Activated CD8-positive, alpha-beta memory T cell treated with anti-CD3 and anti-CD28 coated beads, Interleukin-2, amount 10 ng/mL, durations not matched to agents 7 days and 5 days (primary cell): Measurements from ENCODE around the gene C1QTNF4. TPM values are rescaled to one million over a fixed set of nuclear protein-coding genes. Genes with fewer than 3 reads are reported as not detected.
"Not testable (repeated sequence)": the region's sequence is repeated elsewhere in the genome, so short reads cannot be mapped to it uniquely, and the experiment has no call there.

Experiments
- ATAC-seq: fragments of 150-1000 bp; cut with Tn5 transposase; one replicate; pipeline ENCODE4 v1.10.0; 2021; ENCODE audit warnings: moderate library complexity
- CTCF ChIA-PET: fragments of 350-600 bp; sonication (Branson Sonifier 250); formaldehyde crosslinking; loops from one replicate; lab custom pipeline; 2021; ENCODE audit warnings: antibody characterized with exemption; lab: Charles Lee
- DNase-seq: peaks from one replicate; pipeline ENCODE4 v3.0.0-alpha.2; 2020
- H3K27ac Mint-ChIP-seq: one replicate; pipeline ENCODE4 v1.8.0; 2021; ENCODE audit warnings: mild to moderate bottlenecking, mixed read lengths
- H3K27me3 Mint-ChIP-seq: one replicate; pipeline ENCODE4 v1.8.0; 2021; ENCODE audit warnings: mixed read lengths
- H3K36me3 Mint-ChIP-seq: one replicate; pipeline ENCODE4 v1.8.0; 2021; ENCODE audit warnings: mild to moderate bottlenecking, mixed read lengths
- H3K4me1 Mint-ChIP-seq: one replicate; pipeline ENCODE4 v1.8.0; 2021; ENCODE audit warnings: mixed read lengths
- H3K4me3 Mint-ChIP-seq: one replicate; pipeline ENCODE4 v1.8.0; 2021; ENCODE audit warnings: mild to moderate bottlenecking, moderate library complexity, mixed read lengths
- H3K9me3 Mint-ChIP-seq: one replicate; pipeline ENCODE4 v1.8.0; 2022; ENCODE audit warnings: low read depth, mixed read lengths
- total RNA-seq, 2 experiments: library from RNA; stranded (reverse); gene quantifications; one replicate each; pipeline ENCODE4 v1.2.3, GENCODE V29; 2021

C1QTNF4 gene
- total RNA-seq: under 1 TPM in 1 of 2 experiments, not detected in 1; 0.23 TPM

DNA sequence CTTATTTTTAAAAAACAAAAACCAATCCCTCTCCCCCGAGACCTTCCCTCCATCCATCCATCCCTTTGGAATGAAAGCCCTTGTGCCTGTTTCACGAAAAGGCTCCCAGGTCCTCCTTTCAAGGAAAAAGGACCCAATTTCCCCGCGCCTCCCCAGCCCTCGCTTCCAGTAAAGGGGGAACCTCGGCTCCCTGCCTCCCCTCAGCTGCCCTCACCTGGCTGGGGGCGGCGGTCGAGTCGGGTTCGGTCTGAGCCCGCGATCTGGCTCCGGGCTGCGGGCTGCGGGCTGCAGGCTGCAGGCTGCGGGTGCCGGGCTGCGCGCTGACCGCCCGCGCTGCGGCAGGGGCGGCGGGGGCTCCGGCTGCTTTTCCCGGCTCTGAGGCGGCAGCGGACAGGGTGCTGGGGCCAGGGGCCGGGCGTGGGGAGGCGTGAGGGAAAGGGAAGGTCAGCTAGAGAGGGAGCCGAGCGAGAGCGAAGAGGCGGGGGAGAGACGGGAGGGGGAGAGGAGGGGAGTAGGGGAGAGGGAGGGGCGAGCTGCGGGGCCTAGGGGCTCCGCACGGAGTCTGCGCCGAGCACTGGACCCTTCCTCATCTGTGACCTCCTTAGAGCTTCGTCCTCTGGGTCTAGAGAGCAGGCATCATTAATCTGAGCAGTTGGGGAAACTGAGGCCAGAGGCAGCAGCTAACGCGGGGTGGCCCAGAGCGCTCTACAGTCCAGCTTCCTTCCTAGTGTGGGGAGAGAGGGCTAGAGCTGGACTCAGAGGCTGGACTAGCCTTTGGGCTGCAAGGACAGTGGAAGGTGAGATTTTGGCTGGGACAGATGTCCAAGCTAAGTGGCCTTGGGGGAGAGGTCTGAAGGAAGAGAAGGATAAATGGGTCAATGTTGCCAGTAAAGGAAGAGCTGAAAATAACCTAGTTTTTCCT, at the start of gene C1QTNF4:
Gene C1QTNF4 (minus strand): TSS at position 478 of the 922 bp plus-strand sequence. CDS start 3,601 bp downstream, outside the sequence.
- H3K9me3 Mint-ChIP-seq: no peaks in the 10 kb centered on the region
- no peak within 1 kb of the TSS for H3K4me3 Mint-ChIP-seq
- DNase-seq: no peak

DNA sequence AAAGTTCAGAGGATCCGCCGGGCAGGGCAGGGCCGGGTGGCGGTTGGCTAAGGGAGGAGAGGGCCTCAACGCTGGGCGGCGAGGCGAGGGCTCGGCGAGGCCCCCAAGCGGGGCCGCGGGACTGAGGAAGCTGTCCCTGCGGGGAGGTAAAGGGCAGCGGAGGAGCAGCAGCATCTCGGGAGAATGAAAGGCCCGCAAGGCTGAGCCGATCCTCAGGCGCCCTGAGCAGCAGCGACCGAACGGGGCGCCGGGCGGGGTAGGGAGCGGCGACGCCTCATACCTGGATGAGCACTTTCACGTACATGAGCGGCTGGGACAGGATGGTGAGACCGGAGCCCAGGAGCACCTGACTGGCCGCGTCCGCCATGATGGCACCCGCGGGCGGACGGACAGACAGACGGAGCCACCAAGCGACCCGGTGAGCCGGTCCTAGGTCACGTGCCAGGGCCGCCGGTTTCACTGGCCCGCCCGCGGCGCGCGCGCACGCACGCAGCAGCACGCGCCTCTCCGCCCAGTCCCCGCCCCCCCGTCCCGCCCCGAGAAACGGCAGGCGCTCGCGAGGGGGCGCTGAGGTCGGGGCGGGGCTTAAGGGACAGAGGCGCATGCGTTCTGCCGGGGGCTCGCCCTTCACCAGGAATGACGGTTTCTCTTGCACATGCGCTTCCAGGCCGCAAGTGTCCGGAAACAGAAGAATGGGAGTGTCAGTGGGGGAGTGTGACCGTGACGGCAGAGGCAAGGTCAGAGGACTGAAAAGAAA, 48.1 kb upstream of the C1QTNF4 start, which contains the start of gene MTCH2:
Gene MTCH2 (minus strand): TSS at position 461 of the 757 bp plus-strand sequence. CDS start 94 bp downstream, at position 367.
- peak; percentile 92 for ATAC-seq

More for the DNA sequence above, at the start of gene C1QTNF4:
- Mint-ChIP-seq H3K27me3 (peaks cover 37% of the 10 kb centered on the region), H3K36me3 (no peaks in the 10 kb centered on the region), H3K4me1 (peaks cover 25% of the 10 kb centered on the region), H3K27ac (no peak within 1 kb of the TSS)
- no peak for ATAC-seq
- CTCF ChIA-PET: no interaction called here

DNA sequence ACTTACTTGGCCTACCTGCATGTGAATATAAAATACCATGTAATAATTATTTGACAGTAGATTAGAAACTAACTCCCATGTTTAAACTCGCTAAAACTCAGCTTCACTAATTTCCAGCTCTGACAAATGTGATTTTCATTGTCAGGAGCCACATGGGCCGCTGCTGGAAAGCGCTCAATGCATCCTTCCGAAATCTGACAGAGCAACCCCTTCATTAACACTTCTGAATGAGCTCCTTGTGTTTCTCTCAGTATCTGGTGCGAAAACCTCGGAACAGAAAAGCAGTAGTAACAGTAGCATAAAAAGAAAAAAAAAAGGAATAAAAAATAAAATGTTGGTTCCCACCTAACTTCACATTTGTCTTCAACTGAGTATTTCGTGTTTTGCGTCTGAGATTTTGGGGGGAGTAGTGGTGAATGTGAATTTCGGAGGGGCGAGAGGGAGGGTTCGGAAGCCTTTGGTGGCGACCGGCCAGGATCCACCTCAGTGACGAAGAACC, 47.4 kb upstream of the C1QTNF4 start:
- CTCF ChIA-PET: interaction anchor here (0.6 to 1.5 kb wide), 5 partner anchors 32 to 209 kb away, joined by 3 to 6 read pairs (median 4); no protein-coding TSS in a partner anchor
- Mint-ChIP-seq H3K9me3 (no peaks in the 10 kb centered on the region), H3K36me3 (peaks cover 12% of the 10 kb centered on the region), H3K27ac (peak overlapping the region; percentile 91), H3K4me1 (peaks cover 36% of the 10 kb centered on the region), H3K4me3 (peak overlapping the region; percentile 91), H3K27me3 (no peaks in the 10 kb centered on the region)
- DNase-seq (no peak), ATAC-seq (no peak)

More for the DNA sequence above, 48.1 kb upstream of the C1QTNF4 start, which contains the start of gene MTCH2:
- Mint-ChIP-seq H3K27ac (peak within 1 kb of the TSS; percentile 93), H3K27me3 (no peaks in the 10 kb centered on the region), H3K36me3 (peaks cover 12% of the 10 kb centered on the region), H3K4me1 (peaks cover 36% of the 10 kb centered on the region), H3K9me3 (no peaks in the 10 kb centered on the region), H3K4me3 (peak within 1 kb of the TSS; percentile 91)
- CTCF ChIA-PET: interaction anchor here (1.1 to 1.5 kb wide), 2 partner anchors 67 to 74 kb away, joined by 4 to 6 read pairs; no protein-coding TSS in a partner anchor
- peak; percentile 97 for DNase-seq

DNA sequence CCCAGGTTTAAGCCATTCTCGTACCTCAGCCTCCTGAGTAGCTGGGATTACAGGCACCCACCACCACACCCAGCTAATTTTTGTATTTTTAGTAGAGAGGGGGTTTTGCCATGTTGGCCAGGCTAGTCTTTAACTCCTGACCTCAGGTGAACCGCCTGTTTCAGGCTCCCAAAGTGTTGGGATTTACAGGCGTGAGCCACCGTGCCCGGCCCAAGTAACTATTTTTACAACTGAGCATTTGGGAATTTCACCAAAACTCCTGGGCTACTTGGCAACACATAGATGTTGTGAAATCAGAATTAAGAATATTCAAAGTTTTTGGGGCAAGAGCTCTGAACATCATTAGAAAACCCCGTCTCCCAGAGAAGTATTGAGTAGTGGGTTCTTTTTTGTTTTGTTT, 46.3 kb upstream of the C1QTNF4 start:
- not testable (repeated sequence) for H3K9me3 Mint-ChIP-seq, DNase-seq, H3K27me3 Mint-ChIP-seq, H3K27ac Mint-ChIP-seq, ATAC-seq
- peaks cover 12% of the 10 kb centered on the region for H3K36me3 Mint-ChIP-seq
- CTCF ChIA-PET: interaction anchor here (1.5 kb wide), 1 partner anchor 76 kb away, joined by 6 read pairs; no protein-coding TSS in a partner anchor
- H3K4me3 Mint-ChIP-seq: peak overlapping the region; percentile 91
- H3K4me1 Mint-ChIP-seq: peaks cover 36% of the 10 kb centered on the region

DNA sequence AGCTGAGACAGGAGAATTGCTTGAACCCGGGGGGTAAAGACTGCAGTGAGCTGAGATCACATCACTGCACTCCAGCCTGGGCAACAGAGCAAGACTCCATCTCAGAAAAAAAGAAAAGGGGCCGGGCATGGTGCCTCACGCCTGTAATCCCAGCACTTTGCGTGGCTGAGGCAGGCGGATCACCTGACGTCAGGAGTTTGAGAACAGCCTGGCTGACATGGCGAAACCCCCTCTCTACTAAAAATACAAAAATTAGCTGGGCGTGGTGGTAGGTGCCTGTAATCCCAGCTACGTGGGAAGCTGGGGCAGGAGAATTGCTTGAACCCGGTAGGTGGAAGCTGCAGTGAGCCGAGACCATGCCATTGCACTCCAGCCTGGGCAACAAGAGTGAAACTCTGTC, 42.1 kb upstream of the C1QTNF4 start:
- H3K27ac Mint-ChIP-seq, H3K4me3 Mint-ChIP-seq, DNase-seq, H3K27me3 Mint-ChIP-seq, CTCF ChIA-PET, ATAC-seq, H3K9me3 Mint-ChIP-seq: not testable (repeated sequence)
- Mint-ChIP-seq H3K36me3 (peaks cover 32% of the 10 kb centered on the region), H3K4me1 (peaks cover 23% of the 10 kb centered on the region)

- no peaks in the 10 kb centered on the region for H3K4me1 Mint-ChIP-seq
- H3K9me3 Mint-ChIP-seq: no peaks in the 10 kb centered on the region
- H3K27me3 Mint-ChIP-seq: no peaks in the 10 kb centered on the region
- H3K4me3 Mint-ChIP-seq: no peak overlapping the region
- H3K36me3 Mint-ChIP-seq: peaks cover 46% of the 10 kb centered on the region
- no peak for ATAC-seq
- no peak overlapping the region for H3K27ac Mint-ChIP-seq
- CTCF ChIA-PET: no interaction called here
- DNase-seq: no peak
Observed at GRCh38 chr11:47631473-47631872, 37.3 kb upstream of the C1QTNF4 start.

GRCh38 chr11:47628026-47628425, 33.8 kb upstream of the C1QTNF4 start:
- CTCF ChIA-PET: interaction anchor here (0.6 kb wide), 1 partner anchor 55 kb away, joined by 3 read pairs; no protein-coding TSS in a partner anchor
- Mint-ChIP-seq H3K27ac (no peak overlapping the region), H3K4me1 (no peaks in the 10 kb centered on the region), H3K9me3 (no peaks in the 10 kb centered on the region), H3K27me3 (no peaks in the 10 kb centered on the region), H3K4me3 (no peak overlapping the region), H3K36me3 (peaks cover 42% of the 10 kb centered on the region)
- DNase-seq: no peak
- ATAC-seq: no peak

GRCh38 chr11:47626234-47626633, 32.0 kb upstream of the C1QTNF4 start:
- Mint-ChIP-seq H3K4me1 (no peaks in the 10 kb centered on the region), H3K9me3 (no peaks in the 10 kb centered on the region), H3K27me3 (no peaks in the 10 kb centered on the region), H3K36me3 (peaks cover 39% of the 10 kb centered on the region), H3K27ac (no peak overlapping the region), H3K4me3 (no peak overlapping the region)
- no peak for ATAC-seq
- CTCF ChIA-PET: no interaction called here
- no peak for DNase-seq

GRCh38 chr11:47620836-47621378, 26.7 kb upstream of the C1QTNF4 start:
- H3K4me3 Mint-ChIP-seq: no peak overlapping the region
- CTCF ChIA-PET: interaction anchor here (1.5 kb wide), 1 partner anchor 232 kb away, joined by 3 read pairs; no protein-coding TSS in a partner anchor
- no peaks in the 10 kb centered on the region for H3K27me3 Mint-ChIP-seq
- ATAC-seq: no peak
- no peak overlapping the region for H3K27ac Mint-ChIP-seq
- DNase-seq: no peak
- peaks cover 29% of the 10 kb centered on the region for H3K36me3 Mint-ChIP-seq
- H3K4me1 Mint-ChIP-seq: peaks cover 23% of the 10 kb centered on the region
- no peaks in the 10 kb centered on the region for H3K9me3 Mint-ChIP-seq

GRCh38 chr11:47617417-47617809, 23.2 kb upstream of the C1QTNF4 start:
- H3K36me3 Mint-ChIP-seq: peaks cover 21% of the 10 kb centered on the region
- CTCF ChIA-PET: interaction anchor here (0.8 to 1.4 kb wide), 6 partner anchors 31 to 324 kb away, joined by 3 to 5 read pairs (median 3); partner anchors contain the start of genes FAM180B and PTPMT1
- H3K27me3 Mint-ChIP-seq: no peaks in the 10 kb centered on the region
- H3K4me3 Mint-ChIP-seq: no peak overlapping the region
- no peak overlapping the region for H3K27ac Mint-ChIP-seq
- ATAC-seq (no peak), DNase-seq (no peak)
- peaks cover 30% of the 10 kb centered on the region for H3K4me1 Mint-ChIP-seq
- H3K9me3 Mint-ChIP-seq: no peaks in the 10 kb centered on the region

GRCh38 chr11:47616726-47617416, 22.7 kb upstream of the C1QTNF4 start:
- ATAC-seq (peak; percentile 67), DNase-seq (peak; percentile 62)
- Mint-ChIP-seq H3K27ac (no peak overlapping the region), H3K27me3 (no peaks in the 10 kb centered on the region), H3K36me3 (peaks cover 18% of the 10 kb centered on the region), H3K4me1 (peaks cover 30% of the 10 kb centered on the region), H3K9me3 (no peaks in the 10 kb centered on the region), H3K4me3 (no peak overlapping the region)
- CTCF ChIA-PET: interaction anchor here (0.8 to 1.5 kb wide), 10 partner anchors 10 to 323 kb away, joined by 3 to 5 read pairs (median 3); partner anchors contain the start of genes FAM180B and PTPMT1

GRCh38 chr11:47615249-47615648, 21.0 kb upstream of the C1QTNF4 start:
- H3K9me3 Mint-ChIP-seq: no peaks in the 10 kb centered on the region
- peaks cover 14% of the 10 kb centered on the region for H3K36me3 Mint-ChIP-seq
- CTCF ChIA-PET: interaction anchor here (0.8 kb wide), 1 partner anchor 63 kb away, joined by 5 read pairs; no protein-coding TSS in a partner anchor
- H3K4me1 Mint-ChIP-seq: peaks cover 30% of the 10 kb centered on the region
- DNase-seq (no peak), ATAC-seq (no peak)
- peak overlapping the region; percentile 12 for H3K27ac Mint-ChIP-seq
- H3K27me3 Mint-ChIP-seq: no peaks in the 10 kb centered on the region
- no peak overlapping the region for H3K4me3 Mint-ChIP-seq
